Cortex of kidney (tissue), 1 donor: ENCODE measurements around the gene DNAAF2.
"Not testable (repeated sequence)": the region's sequence is repeated elsewhere in the genome, so short reads cannot be mapped to it uniquely, and the experiment has no call there.

Experiments used
- DNase-seq: peaks from one replicate; lab custom pipeline; 2025; lab: John Stamatoyannopoulos, UW

Gene DNAAF2

GRCh38 chr14:49621114-49621881, 13.7 kb downstream of the DNAAF2 start:
- no peak for DNase-seq

- peak; percentile 72 for DNase-seq
Measured at GRCh38 chr14:49620182-49621113, 14.6 kb downstream of the DNAAF2 start, which contains the start of the genes MGAT2 and RPL36AL. MGAT2 (plus strand) TSS chr14:49620799; CDS start chr14:49621269, 470 bp downstream. RPL36AL (minus strand) TSS chr14:49620626; CDS start chr14:49619104, 1,522 bp downstream.

GRCh38 chr14:49619730-49620129, 15.3 kb downstream of the DNAAF2 start:
- no peak for DNase-seq

GRCh38 chr14:49619273-49619672, 15.8 kb downstream of the DNAAF2 start:
- not testable (repeated sequence) for DNase-seq

GRCh38 chr14:49617852-49618519, 17.1 kb downstream of the DNAAF2 start:
- DNase-seq: no peak

GRCh38 chr14:49615776-49616175, 19.3 kb downstream of the DNAAF2 start:
- no peak for DNase-seq

GRCh38 chr14:49614196-49614595, 20.8 kb downstream of the DNAAF2 start:
- DNase-seq: no peak

GRCh38 chr14:49612671-49613070, 22.4 kb downstream of the DNAAF2 start:
- no peak for DNase-seq

- DNase-seq: no peak
Measured at GRCh38 chr14:49612251-49612650, 22.8 kb downstream of the DNAAF2 start.

- no peak for DNase-seq
Measured at GRCh38 chr14:49607583-49607982, 27.5 kb downstream of the DNAAF2 start.

GRCh38 chr14:49598485-49599300, 36.4 kb downstream of the DNAAF2 start, which contains the start of gene LRR1:
LRR1 (plus strand) TSS chr14:49598940; CDS start chr14:49599021, 81 bp downstream.
- peak; percentile 19 for DNase-seq

- DNase-seq: no peak
Measured at GRCh38 chr14:49598189-49598484, 36.9 kb downstream of the DNAAF2 start.

- no peak for DNase-seq
Measured at GRCh38 chr14:49594347-49595091, 40.5 kb downstream of the DNAAF2 start.

GRCh38 chr14:49593016-49593415, 42.0 kb downstream of the DNAAF2 start:
- no peak for DNase-seq

GRCh38 chr14:49589387-49589786, 45.7 kb downstream of the DNAAF2 start:
- DNase-seq: no peak

GRCh38 chr14:49586673-49587460, 48.2 kb downstream of the DNAAF2 start:
- DNase-seq: no peak

- no peak for DNase-seq
Measured at GRCh38 chr14:49585803-49586672, 49.0 kb downstream of the DNAAF2 start, which contains the start of gene RPS29. RPS29 (minus strand) TSS chr14:49586380; CDS start chr14:49586346, 34 bp downstream.

- DNase-seq: not testable (repeated sequence)
Measured at GRCh38 chr14:49584981-49585640, 49.9 kb downstream of the DNAAF2 start.
